GM19239 (cell line): ENCODE results near the gene GFAP.
"Not testable (repeated sequence)": the region's sequence is repeated elsewhere in the genome, so short reads cannot be mapped to it uniquely, and the experiment has no call there.

ENCODE experiments used
- DNase-seq: peaks from one replicate; pipeline ENCODE4 v3.0.0; 2011; ENCODE audit warnings: low spot score; ENCODE audit not compliant: insufficient read length
- FAIRE-seq: peaks from 2 replicates; lab custom pipeline; 2011; peaks lifted over from hg19 to GRCh38; lab: Jason Lieb, UNC

GFAP gene

GRCh38 chr17:44915321-44915726 is at the start of gene GFAP:
Gene GFAP, minus strand, starts transcription at chr17:44915500. Its CDS starts 14 bp downstream, at chr17:44915486.
- no peak for DNase-seq
- FAIRE-seq = no peak

- FAIRE-seq (no peak), DNase-seq (no peak)
Observed at GRCh38 chr17:44961921-44962350, 46.6 kb upstream of the GFAP start.

- no peak for FAIRE-seq
- DNase-seq = no peak
Observed at GRCh38 chr17:44960691-44961090, 45.4 kb upstream of the GFAP start.

- FAIRE-seq (no peak), DNase-seq (no peak)
Observed at GRCh38 chr17:44959821-44960531, 44.7 kb upstream of the GFAP start.

GRCh38 chr17:44956998-44957981 is 42.0 kb upstream of the GFAP start:
- DNase-seq (no peak), FAIRE-seq (no peak)

- DNase-seq = no peak
- no peak for FAIRE-seq
Observed at GRCh38 chr17:44955674-44956425, 40.5 kb upstream of the GFAP start.

- DNase-seq (no peak), FAIRE-seq (no peak)
Observed at GRCh38 chr17:44952946-44953475, 37.7 kb upstream of the GFAP start.

GRCh38 chr17:44948315-44948795 is 33.1 kb upstream of the GFAP start:
- FAIRE-seq (no peak), DNase-seq (no peak)

- peak; percentile 94 for DNase-seq
- peak; percentile 92 for FAIRE-seq
Observed at GRCh38 chr17:44947461-44948314, 32.4 kb upstream of the GFAP start, which contains the start of gene KIF18B. Gene KIF18B, minus strand, starts transcription at chr17:44947773. Its CDS starts 11,429 bp downstream, at chr17:44936344.

GRCh38 chr17:44945652-44946051 is 30.4 kb upstream of the GFAP start:
- not testable (repeated sequence) for FAIRE-seq, DNase-seq

- FAIRE-seq (no peak), DNase-seq (no peak)
Observed at GRCh38 chr17:44942456-44942855, 27.2 kb upstream of the GFAP start.

- no peak for DNase-seq
- no peak for FAIRE-seq
Observed at GRCh38 chr17:44941712-44942331, 26.5 kb upstream of the GFAP start.

- FAIRE-seq = no peak
- no peak for DNase-seq
Observed at GRCh38 chr17:44940768-44941167, 25.5 kb upstream of the GFAP start.

- FAIRE-seq = no peak
- DNase-seq = no peak
Observed at GRCh38 chr17:44940317-44940716, 25.0 kb upstream of the GFAP start.

- no peak for FAIRE-seq
- no peak for DNase-seq
Observed at GRCh38 chr17:44935116-44935515, 19.8 kb upstream of the GFAP start.

- DNase-seq = no peak
Observed at GRCh38 chr17:44934745-44935105, 19.4 kb upstream of the GFAP start.

GRCh38 chr17:44933824-44934744 is 18.8 kb upstream of the GFAP start:
- FAIRE-seq (no peak), DNase-seq (no peak)

More at GRCh38 chr17:44934745-44935105, 19.4 kb upstream of the GFAP start:
- no peak for FAIRE-seq

- FAIRE-seq = no peak
- DNase-seq = no peak
Observed at GRCh38 chr17:44932787-44933097, 17.4 kb upstream of the GFAP start.
